Activated naive CD4-positive, alpha-beta T cell treated with anti-CD3 and anti-CD28 coated beads, Interleukin-2, amount 10 ng/mL, durations not matched to agents 5 hours and 36 hours (primary cell): ENCODE results near the gene CALD1. TPM values are rescaled to one million over a fixed set of nuclear protein-coding genes. Genes with fewer than 3 reads are reported as not detected.

Experiments used
- total RNA-seq, 2 experiments: library from RNA; stranded (reverse); gene quantifications; one replicate each; pipeline ENCODE4 v1.2.3, GENCODE V29; 2021

Gene CALD1, protein sequence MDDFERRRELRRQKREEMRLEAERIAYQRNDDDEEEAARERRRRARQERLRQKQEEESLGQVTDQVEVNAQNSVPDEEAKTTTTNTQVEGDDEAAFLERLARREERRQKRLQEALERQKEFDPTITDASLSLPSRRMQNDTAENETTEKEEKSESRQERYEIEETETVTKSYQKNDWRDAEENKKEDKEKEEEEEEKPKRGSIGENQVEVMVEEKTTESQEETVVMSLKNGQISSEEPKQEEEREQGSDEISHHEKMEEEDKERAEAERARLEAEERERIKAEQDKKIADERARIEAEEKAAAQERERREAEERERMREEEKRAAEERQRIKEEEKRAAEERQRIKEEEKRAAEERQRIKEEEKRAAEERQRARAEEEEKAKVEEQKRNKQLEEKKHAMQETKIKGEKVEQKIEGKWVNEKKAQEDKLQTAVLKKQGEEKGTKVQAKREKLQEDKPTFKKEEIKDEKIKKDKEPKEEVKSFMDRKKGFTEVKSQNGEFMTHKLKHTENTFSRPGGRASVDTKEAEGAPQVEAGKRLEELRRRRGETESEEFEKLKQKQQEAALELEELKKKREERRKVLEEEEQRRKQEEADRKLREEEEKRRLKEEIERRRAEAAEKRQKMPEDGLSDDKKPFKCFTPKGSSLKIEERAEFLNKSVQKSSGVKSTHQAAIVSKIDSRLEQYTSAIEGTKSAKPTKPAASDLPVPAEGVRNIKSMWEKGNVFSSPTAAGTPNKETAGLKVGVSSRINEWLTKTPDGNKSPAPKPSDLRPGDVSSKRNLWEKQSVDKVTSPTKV
- total RNA-seq = 1 to 10 TPM in 1 of 2 experiments, under 1 TPM in 1; 0.10 to 1.8 TPM

DNA sequence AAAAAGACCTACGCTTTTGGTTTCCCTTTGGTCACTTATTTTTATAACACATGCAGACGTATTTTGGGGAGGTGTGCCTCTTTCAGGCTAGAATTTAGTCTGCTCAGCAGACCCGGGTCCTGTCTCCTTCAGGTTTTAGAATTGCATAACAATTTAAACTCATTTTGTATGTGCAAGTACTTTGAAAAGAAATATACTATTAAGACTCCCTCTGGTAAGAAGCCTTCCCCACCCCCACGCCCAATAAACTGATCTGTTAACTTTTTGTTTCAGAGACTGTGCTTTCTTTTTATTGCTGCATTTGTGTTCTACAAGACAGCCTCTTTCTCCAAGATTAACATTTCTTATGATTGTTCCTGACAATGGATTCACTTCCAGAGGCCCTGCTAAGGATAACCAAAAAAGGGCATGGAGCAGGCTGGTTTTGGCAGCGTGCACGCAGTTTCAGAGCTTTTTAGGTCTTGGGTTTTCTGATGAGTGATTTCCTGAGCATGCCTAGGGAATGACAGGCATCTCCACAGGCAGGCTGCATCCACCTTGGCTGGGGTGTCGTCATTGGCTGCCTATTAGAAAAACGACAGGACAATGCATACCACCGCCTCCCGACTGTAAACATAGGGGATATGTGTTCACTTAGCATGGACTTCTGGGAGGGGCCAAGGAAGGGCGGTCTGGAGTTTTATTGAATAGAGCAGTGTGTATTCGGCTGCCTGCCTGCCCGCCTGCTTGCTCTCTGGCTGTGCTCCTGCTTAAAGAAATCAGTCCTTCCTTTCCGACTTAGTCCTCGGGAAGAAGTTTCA lies at the start of gene CALD1:
TSS of gene CALD1 (plus strand) at position 694 of the 800 bp plus-strand sequence. CDS start 88,100 bp downstream, outside the sequence.

DNA sequence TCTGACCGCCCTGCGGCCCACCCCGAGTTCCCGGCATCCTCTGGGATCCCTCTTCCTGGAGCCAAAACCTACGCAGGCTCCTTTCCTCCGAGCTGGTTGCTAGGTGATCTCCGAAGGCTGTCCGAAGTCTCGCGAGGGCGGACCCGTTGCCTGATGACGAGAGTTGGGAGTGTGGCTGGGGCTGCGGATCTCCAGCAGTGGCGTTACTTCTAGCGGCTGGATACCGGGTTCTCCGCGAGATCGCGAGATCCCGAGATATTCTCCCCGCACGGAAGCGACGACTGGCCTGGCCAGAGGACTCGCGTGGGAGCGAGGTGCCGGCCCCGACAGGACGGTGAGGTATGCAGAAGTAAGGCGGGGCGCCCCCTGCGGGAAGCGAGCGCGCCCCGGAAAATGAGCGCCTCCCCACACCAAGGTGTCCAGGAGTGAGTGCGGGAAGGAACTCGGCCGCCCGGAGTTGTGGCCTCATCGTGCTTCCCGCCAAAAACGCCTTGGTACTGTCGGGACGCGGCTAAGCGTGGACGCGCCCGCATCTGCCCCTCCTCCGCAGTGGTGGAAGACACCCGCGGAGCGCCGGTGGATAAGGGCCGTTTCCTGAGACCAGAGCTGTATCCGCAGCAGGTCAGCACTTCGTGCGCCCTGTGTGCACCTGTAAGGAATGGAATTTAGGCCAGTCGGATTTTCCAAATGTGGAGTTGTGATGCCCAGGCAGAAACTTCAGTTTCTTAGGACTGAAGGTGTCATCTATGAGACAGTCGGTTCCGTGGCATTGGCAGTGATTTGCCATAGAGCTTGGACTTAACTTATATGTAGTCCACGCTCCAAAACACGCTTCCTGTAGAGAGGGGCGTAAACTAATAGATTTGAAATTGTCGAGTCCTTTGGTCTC lies 207.2 kb downstream of the CALD1 start, which contains the start of gene AGBL3:
TSS of gene AGBL3 (plus strand) at position 146 of the 889 bp plus-strand sequence. CDS start 1,426 bp downstream, outside the sequence.

Other genes with a start within 250 kb of the CALD1 start
- not detected for gene AKR1B15, start 230.5 kb upstream of the CALD1 start, total RNA-seq
- gene BPGM, start 132.8 kb upstream of the CALD1 start, total RNA-seq = 10 to 100 TPM; 14.5 to 14.6 TPM
- 1 to 10 TPM; 4.1 TPM for gene AGBL3, start 206.9 kb downstream of the CALD1 start, total RNA-seq